Astrocyte of the spinal cord (primary cell): ENCODE results near the gene MST1R.
"Not testable (repeated sequence)": the region's sequence is repeated elsewhere in the genome, so short reads cannot be mapped to it uniquely, and the experiment has no call there.

Source experiments
- DNase-seq: peaks from one replicate; pipeline ENCODE4 v3.0.0; 2011; ENCODE audit warnings: low read depth, low spot score
- H3K4me3 ChIP-seq: 2 replicates; pipeline ENCODE4 v1.5.1; 2011; ENCODE audit warnings: low read depth, mild to moderate bottlenecking, low read length, moderate library complexity
- CTCF ChIP-seq: IDR thresholded peaks from 2 replicates; pipeline ENCODE4 v1.5.1; 2012; ENCODE audit warnings: low read depth, mild to moderate bottlenecking, low read length, inconsistent platforms
- in situ Hi-C: cut with HindIII; loops from 2 replicates; pipeline ENCODE4 v1.10.0; 2017; ENCODE audit warnings: low sequenced_read_pairs

The MST1R gene

GRCh38 chr3:49925485-49925884 is 21.8 kb upstream of the MST1R start:
- in situ Hi-C loops: no loop called here
- no peak for DNase-seq
- no peak overlapping the region for H3K4me3 ChIP-seq
- TF ChIP-seq CTCF: no peak

- H3K4me3 ChIP-seq: no peak overlapping the region
- peak; percentile 81 for DNase-seq
- in situ Hi-C loops: no loop called here
- no peak for TF ChIP-seq CTCF
Observed at GRCh38 chr3:49924683-49925082, 21.0 kb upstream of the MST1R start.

GRCh38 chr3:49917806-49918590 is 14.3 kb upstream of the MST1R start:
- H3K4me3 ChIP-seq, in situ Hi-C loops: not testable (repeated sequence)

GRCh38 chr3:49916686-49917085 is 13.0 kb upstream of the MST1R start:
- TF ChIP-seq CTCF: no peak
- DNase-seq: no peak
- in situ Hi-C loops: no loop called here
- H3K4me3 ChIP-seq: no peak overlapping the region

More at GRCh38 chr3:49917806-49918590, 14.3 kb upstream of the MST1R start:
- not testable (repeated sequence) for DNase-seq

- in situ Hi-C loops: no loop called here
- DNase-seq: no peak
- no peak overlapping the region for H3K4me3 ChIP-seq
- TF ChIP-seq CTCF: no peak
Observed at GRCh38 chr3:49914906-49915305, 11.2 kb upstream of the MST1R start.

- DNase-seq: no peak
- no peak overlapping the region for H3K4me3 ChIP-seq
- in situ Hi-C loops: no loop called here
- TF ChIP-seq CTCF: no peak
Observed at GRCh38 chr3:49912881-49913281, 9.2 kb upstream of the MST1R start.

GRCh38 chr3:49911611-49912010 is 7.9 kb upstream of the MST1R start:
- in situ Hi-C loops: no loop called here

More at GRCh38 chr3:49911611-49912010, 7.9 kb upstream of the MST1R start:
- no peak overlapping the region for H3K4me3 ChIP-seq
- TF ChIP-seq CTCF: no peak
- DNase-seq: no peak
